GM12872 (cell line): ENCODE data around the gene IL17RA.

Experiments used
- TF ChIP-seq, protein P1 (sequence below): IDR thresholded peaks from 3 replicates; pipeline ENCODE4 v1.5.1; 2011; ENCODE audit warnings: low read depth, mild to moderate bottlenecking, low read length, moderate library complexity; ENCODE audit not compliant: insufficient read depth

Gene IL17RA

DNA sequence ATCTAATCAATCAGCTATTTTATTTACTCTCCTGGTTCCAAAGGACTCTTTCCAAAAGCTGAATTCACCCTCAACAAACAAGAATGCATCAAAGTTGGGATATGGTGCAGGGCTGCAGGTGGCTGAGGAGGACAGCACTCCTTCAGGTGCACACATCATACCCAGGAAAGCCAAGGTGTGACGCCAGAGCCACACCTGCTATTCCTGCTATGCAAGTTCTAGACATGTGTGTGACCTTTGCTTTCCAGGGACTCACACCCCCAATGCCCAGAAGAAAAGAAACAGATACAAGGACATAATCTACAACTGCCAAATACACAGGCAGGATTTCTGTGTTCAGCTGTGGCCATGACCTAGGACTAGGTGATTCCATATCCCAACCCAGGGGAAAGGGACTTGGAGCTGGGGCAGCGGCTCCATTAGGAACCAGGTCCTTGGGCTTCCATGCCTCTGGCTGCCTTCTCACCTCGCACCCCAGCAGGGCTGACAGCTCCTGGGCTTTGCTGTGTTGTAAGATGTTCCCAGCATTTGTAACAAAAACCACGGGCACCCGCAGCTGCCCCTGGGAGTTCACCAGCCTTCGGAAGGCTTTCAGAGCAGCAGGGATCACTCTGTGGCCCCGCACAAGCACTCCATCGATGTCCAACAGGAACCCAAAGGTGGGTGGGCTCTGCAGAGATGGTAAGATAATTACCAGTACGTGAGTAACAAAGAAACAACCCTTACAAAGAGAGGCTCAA lies 64.4 kb downstream of the IL17RA start:
- TF ChIP-seq, protein P1, sequence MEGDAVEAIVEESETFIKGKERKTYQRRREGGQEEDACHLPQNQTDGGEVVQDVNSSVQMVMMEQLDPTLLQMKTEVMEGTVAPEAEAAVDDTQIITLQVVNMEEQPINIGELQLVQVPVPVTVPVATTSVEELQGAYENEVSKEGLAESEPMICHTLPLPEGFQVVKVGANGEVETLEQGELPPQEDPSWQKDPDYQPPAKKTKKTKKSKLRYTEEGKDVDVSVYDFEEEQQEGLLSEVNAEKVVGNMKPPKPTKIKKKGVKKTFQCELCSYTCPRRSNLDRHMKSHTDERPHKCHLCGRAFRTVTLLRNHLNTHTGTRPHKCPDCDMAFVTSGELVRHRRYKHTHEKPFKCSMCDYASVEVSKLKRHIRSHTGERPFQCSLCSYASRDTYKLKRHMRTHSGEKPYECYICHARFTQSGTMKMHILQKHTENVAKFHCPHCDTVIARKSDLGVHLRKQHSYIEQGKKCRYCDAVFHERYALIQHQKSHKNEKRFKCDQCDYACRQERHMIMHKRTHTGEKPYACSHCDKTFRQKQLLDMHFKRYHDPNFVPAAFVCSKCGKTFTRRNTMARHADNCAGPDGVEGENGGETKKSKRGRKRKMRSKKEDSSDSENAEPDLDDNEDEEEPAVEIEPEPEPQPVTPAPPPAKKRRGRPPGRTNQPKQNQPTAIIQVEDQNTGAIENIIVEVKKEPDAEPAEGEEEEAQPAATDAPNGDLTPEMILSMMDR: no peak

- TF ChIP-seq, protein P1: no peak
Measured at GRCh38 chr22:17152340-17152739, 67.5 kb downstream of the IL17RA start.

DNA sequence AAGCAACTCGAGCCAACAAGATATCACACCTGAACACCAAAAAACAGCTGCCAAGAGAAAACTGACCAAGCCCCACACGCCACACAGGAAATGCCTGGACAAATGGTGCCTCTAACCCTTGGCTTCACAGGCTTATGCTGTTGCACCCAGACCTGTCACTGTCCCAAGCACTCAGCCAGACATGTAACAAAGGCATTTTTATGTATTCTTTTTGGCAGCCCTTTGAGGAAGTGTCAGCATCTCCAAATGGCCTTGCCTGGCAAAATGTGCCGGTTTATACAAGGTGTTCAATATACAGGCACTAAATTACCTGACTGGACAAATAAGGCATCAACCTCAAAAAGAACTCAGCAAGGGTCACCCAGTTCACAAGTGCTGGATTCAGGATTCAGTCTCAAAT lies 68.2 kb downstream of the IL17RA start:
- TF ChIP-seq, protein P1: no peak

GRCh38 chr22:17155941-17156340 lies 71.1 kb downstream of the IL17RA start:
- TF ChIP-seq, protein P1: no peak

- TF ChIP-seq, protein P1: no peak
Measured at GRCh38 chr22:17157714-17158113, 72.9 kb downstream of the IL17RA start.

- TF ChIP-seq, protein P1: no peak
Measured at GRCh38 chr22:17158176-17158567, 73.4 kb downstream of the IL17RA start.

DNA sequence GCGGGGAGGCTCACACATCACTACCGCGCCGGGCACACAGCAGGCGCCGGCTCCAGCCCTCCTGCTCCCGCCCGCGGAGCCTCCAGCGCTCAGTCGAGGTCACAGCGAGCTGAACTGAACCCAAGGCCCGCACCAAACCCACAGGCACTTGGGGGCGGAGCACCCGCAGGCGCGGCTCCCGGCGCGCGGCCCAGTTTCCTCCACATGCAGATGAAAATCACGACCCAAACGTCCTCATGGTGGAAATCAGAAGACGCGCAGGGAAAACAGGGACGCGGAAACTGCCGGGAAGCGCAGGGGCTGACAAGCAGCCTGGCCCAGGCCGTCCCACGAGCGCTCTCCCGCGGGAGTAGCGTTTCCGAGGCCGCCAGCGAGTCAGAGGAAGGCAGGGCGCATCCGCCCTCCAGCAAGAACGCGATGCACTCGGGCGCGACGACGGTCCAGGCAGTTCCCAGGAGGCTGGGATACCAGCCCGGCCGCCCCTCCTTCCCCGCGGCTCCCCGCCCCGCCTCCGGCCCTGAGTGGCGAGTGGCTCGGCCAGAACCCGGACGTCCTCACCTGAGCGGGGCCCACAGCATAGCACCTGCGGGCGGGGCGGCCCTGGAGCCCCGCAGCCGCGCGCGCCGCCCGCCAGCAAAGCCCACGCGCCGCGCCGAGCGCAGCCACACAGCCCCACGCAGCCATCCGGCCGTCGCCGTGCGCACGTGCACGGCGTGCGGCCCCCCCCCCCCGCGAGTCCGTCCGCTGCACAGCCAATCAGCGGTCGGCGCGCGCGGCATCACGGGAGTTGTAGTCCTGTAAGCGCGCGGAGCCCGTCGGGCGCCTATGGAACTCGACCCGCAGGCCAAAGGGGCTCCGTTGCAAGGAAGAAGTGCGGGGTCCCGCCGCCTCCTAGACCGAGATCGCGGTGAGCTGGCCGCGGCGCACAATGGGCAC lies 74.0 kb downstream of the IL17RA start, which contains the start of gene HDHD5:
Gene HDHD5 (minus strand): TSS at position 710 of the 936 bp plus-strand sequence. CDS start 26 bp downstream, at position 684.
- TF ChIP-seq, protein P1: no peak
